ENCODE measurements around the gene RNU11.
A peak's percentile ranks its signal among the peaks of the same experiment; 100 is the strongest.
"Not testable (repeated sequence)": the region's sequence is repeated elsewhere in the genome, so short reads cannot be mapped to it uniquely, and the experiment has no call there.

The RNU11 gene

GRCh38 chr1:28663871-28664470 lies 15.6 kb downstream of the RNU11 start:
- no peak for DNase-seq (ENCODE audit: low read depth, low spot score)

GRCh38 chr1:28666806-28667205 lies 18.4 kb downstream of the RNU11 start:
- DNase-seq (ENCODE audit: low read depth, low spot score): no peak

GRCh38 chr1:28668191-28668955 lies 20.0 kb downstream of the RNU11 start, which contains the start of gene GMEB1:
GMEB1 (plus strand) TSS chr1:28668784; CDS start chr1:28683613, 14,829 bp downstream.
- DNase-seq (ENCODE audit: low read depth, low spot score): peak; percentile 25

GRCh38 chr1:28668956-28669723 lies 20.7 kb downstream of the RNU11 start:
- no peak for DNase-seq (ENCODE audit: low read depth, low spot score)

GRCh38 chr1:28671254-28671780 lies 22.9 kb downstream of the RNU11 start:
- no peak for DNase-seq (ENCODE audit: low read depth, low spot score)

- not testable (repeated sequence) for DNase-seq (ENCODE audit: low read depth, low spot score)
Measured at GRCh38 chr1:28672971-28673370, 24.6 kb downstream of the RNU11 start.

- DNase-seq (ENCODE audit: low read depth, low spot score): no peak
Measured at GRCh38 chr1:28675924-28676257, 27.5 kb downstream of the RNU11 start.

- no peak for DNase-seq (ENCODE audit: low read depth, low spot score)
Measured at GRCh38 chr1:28680151-28680550, 31.8 kb downstream of the RNU11 start.

- no peak for DNase-seq (ENCODE audit: low read depth, low spot score)
Measured at GRCh38 chr1:28682840-28683239, 34.4 kb downstream of the RNU11 start.

GRCh38 chr1:28684937-28685336 lies 36.5 kb downstream of the RNU11 start:
- DNase-seq (ENCODE audit: low read depth, low spot score): no peak

- DNase-seq (ENCODE audit: low read depth, low spot score): not testable (repeated sequence)
Measured at GRCh38 chr1:28691627-28692026, 43.2 kb downstream of the RNU11 start.

Measured in brain pericyte (primary cell).